ENCODE results near the gene ANKRD11.
A peak's percentile ranks its signal among the peaks of the same experiment; 100 is the strongest.
"Not testable (repeated sequence)": the region's sequence is repeated elsewhere in the genome, so short reads cannot be mapped to it uniquely, and the experiment has no call there.

The ANKRD11 gene

GRCh38 chr16:89385712-89386111 is 104.6 kb downstream of the ANKRD11 start:
- H3K9ac ChIP-seq (ENCODE audit: low read length): no peak overlapping the region
- H3K27me3 ChIP-seq (ENCODE audit: insufficient read depth, low read length): no peaks in the 10 kb centered on the region
- no peak overlapping the region for H4K91ac ChIP-seq (ENCODE audit: low read depth, low read length)
- no peak overlapping the region for H3K23ac ChIP-seq (ENCODE audit: low read length)
- no peak overlapping the region for H2BK120ac ChIP-seq (ENCODE audit: insufficient read depth, low read length, poor library complexity)
- H3K4ac ChIP-seq (ENCODE audit: low read depth, low read length): peak overlapping the region; percentile 41
- peaks cover 4% of the 10 kb centered on the region for H3K79me1 ChIP-seq (ENCODE audit: low read length)
- H3K4me3 ChIP-seq (ENCODE audit: low read depth, low read length): no peak overlapping the region
- H3K14ac ChIP-seq (ENCODE audit: low read length): no peak overlapping the region
- no peak overlapping the region for H4K8ac ChIP-seq (ENCODE audit: low read depth, low read length)
- DNase-seq: no peak
- H2AFZ ChIP-seq (ENCODE audit: insufficient read depth, low read length, poor library complexity): no peak overlapping the region
- H2BK12ac ChIP-seq (ENCODE audit: low read length): no peak overlapping the region
- peaks cover 0 to 3% of the 10 kb centered on the region in 2 experiments for H3K36me3 ChIP-seq (ENCODE audit: control insufficient read depth in 1 of 2, insufficient read depth in 2 of 2, low read length in 2 of 2)
- H3K9me3 ChIP-seq (ENCODE audit: insufficient read depth, low read depth, low read length): no peaks in the 10 kb centered on the region
- peaks cover 44% of the 10 kb centered on the region for H3K79me2 ChIP-seq (ENCODE audit: control insufficient read depth, insufficient read depth, low read length, poor library complexity)
- WGBS (ENCODE audit: extremely low coverage, insufficient coverage, insufficient read length): no CpG with 5 or more reads among the region's 21 CpGs
- H2AK5ac ChIP-seq (ENCODE audit: low read length): no peak overlapping the region
- H3K27ac ChIP-seq (ENCODE audit: low read depth, low read length): no peak overlapping the region
- H4K12ac ChIP-seq (ENCODE audit: low read depth, low read length): peak overlapping the region; percentile 0
- no peak overlapping the region for H3K4me2 ChIP-seq (ENCODE audit: low read length)
- no peak overlapping the region for H3K18ac ChIP-seq (ENCODE audit: low read length)
- H2BK5ac ChIP-seq (ENCODE audit: low read depth, low read length, poor library complexity): no peak overlapping the region
- H3K4me1 ChIP-seq (ENCODE audit: control insufficient read depth in 1 of 2, insufficient read depth in 2 of 2, low read length in 2 of 2): peaks cover 9 to 16% of the 10 kb centered on the region in 2 experiments

- no peaks in the 10 kb centered on the region for H3K27me3 ChIP-seq (ENCODE audit: insufficient read depth, low read length)
- H3K4ac ChIP-seq (ENCODE audit: low read depth, low read length): peak overlapping the region; percentile 16
- H3K4me1 ChIP-seq (ENCODE audit: control insufficient read depth in 1 of 2, insufficient read depth in 2 of 2, low read length in 2 of 2): peaks cover 9 to 16% of the 10 kb centered on the region in 2 experiments
- no peak overlapping the region for H4K12ac ChIP-seq (ENCODE audit: low read depth, low read length)
- peaks cover 43% of the 10 kb centered on the region for H3K79me2 ChIP-seq (ENCODE audit: control insufficient read depth, insufficient read depth, low read length, poor library complexity)
- H4K91ac ChIP-seq (ENCODE audit: low read depth, low read length): no peak overlapping the region
- no CpG with 5 or more reads among the region's 12 CpGs for WGBS (ENCODE audit: extremely low coverage, insufficient coverage, insufficient read length)
- no peak overlapping the region for H3K18ac ChIP-seq (ENCODE audit: low read length)
- no peak overlapping the region for H2AFZ ChIP-seq (ENCODE audit: insufficient read depth, low read length, poor library complexity)
- no peak overlapping the region for H3K9ac ChIP-seq (ENCODE audit: low read length)
- H2BK120ac ChIP-seq (ENCODE audit: insufficient read depth, low read length, poor library complexity): no peak overlapping the region
- no peak overlapping the region for H3K27ac ChIP-seq (ENCODE audit: low read depth, low read length)
- no peak overlapping the region for H2AK5ac ChIP-seq (ENCODE audit: low read length)
- no peak for DNase-seq
- H2BK12ac ChIP-seq (ENCODE audit: low read length): no peak overlapping the region
- no peak overlapping the region for H3K4me3 ChIP-seq (ENCODE audit: low read depth, low read length)
- peaks cover 0 to 3% of the 10 kb centered on the region in 2 experiments for H3K36me3 ChIP-seq (ENCODE audit: control insufficient read depth in 1 of 2, insufficient read depth in 2 of 2, low read length in 2 of 2)
- no peak overlapping the region for H2BK5ac ChIP-seq (ENCODE audit: low read depth, low read length, poor library complexity)
- H4K8ac ChIP-seq (ENCODE audit: low read depth, low read length): no peak overlapping the region
- no peak overlapping the region for H3K4me2 ChIP-seq (ENCODE audit: low read length)
- no peak overlapping the region for H3K23ac ChIP-seq (ENCODE audit: low read length)
- peaks cover 4% of the 10 kb centered on the region for H3K79me1 ChIP-seq (ENCODE audit: low read length)
- no peak overlapping the region for H3K14ac ChIP-seq (ENCODE audit: low read length)
- no peaks in the 10 kb centered on the region for H3K9me3 ChIP-seq (ENCODE audit: insufficient read depth, low read depth, low read length)
These were observed 106.1 kb downstream of the ANKRD11 start for GRCh38 chr16:89384282-89384681.

GRCh38 chr16:89383095-89384003 is 107.0 kb downstream of the ANKRD11 start:
- H3K23ac ChIP-seq (ENCODE audit: low read length): no peak overlapping the region
- H3K9me3 ChIP-seq (ENCODE audit: insufficient read depth, low read depth, low read length): no peaks in the 10 kb centered on the region
- peak overlapping the region; percentile 19 for H3K4me2 ChIP-seq (ENCODE audit: low read length)
- H3K4me1 ChIP-seq (ENCODE audit: control insufficient read depth in 1 of 2, insufficient read depth in 2 of 2, low read length in 2 of 2): peaks cover 9 to 16% of the 10 kb centered on the region in 2 experiments
- H4K12ac ChIP-seq (ENCODE audit: low read depth, low read length): no peak overlapping the region
- no peak overlapping the region for H3K4ac ChIP-seq (ENCODE audit: low read depth, low read length)
- peak; percentile 64 to 66 for DNase-seq
- H3K9ac ChIP-seq (ENCODE audit: low read length): no peak overlapping the region
- H3K18ac ChIP-seq (ENCODE audit: low read length): peak overlapping the region; percentile 19
- H3K27ac ChIP-seq (ENCODE audit: low read depth, low read length): peak overlapping the region; percentile 46
- H2BK5ac ChIP-seq (ENCODE audit: low read depth, low read length, poor library complexity): no peak overlapping the region
- no peak overlapping the region for H2AFZ ChIP-seq (ENCODE audit: insufficient read depth, low read length, poor library complexity)
- H3K4me3 ChIP-seq (ENCODE audit: low read depth, low read length): no peak overlapping the region
- no CpG with 5 or more reads among the region's 29 CpGs for WGBS (ENCODE audit: extremely low coverage, insufficient coverage, insufficient read length)
- H2BK120ac ChIP-seq (ENCODE audit: insufficient read depth, low read length, poor library complexity): no peak overlapping the region
- peaks cover 4% of the 10 kb centered on the region for H3K79me1 ChIP-seq (ENCODE audit: low read length)
- no peak overlapping the region for H2AK5ac ChIP-seq (ENCODE audit: low read length)
- H3K27me3 ChIP-seq (ENCODE audit: insufficient read depth, low read length): no peaks in the 10 kb centered on the region
- peaks cover 40% of the 10 kb centered on the region for H3K79me2 ChIP-seq (ENCODE audit: control insufficient read depth, insufficient read depth, low read length, poor library complexity)
- no peak overlapping the region for H4K8ac ChIP-seq (ENCODE audit: low read depth, low read length)
- no peaks in the 10 kb centered on the region for H3K36me3 ChIP-seq (ENCODE audit: control insufficient read depth in 1 of 2, insufficient read depth in 2 of 2, low read length in 2 of 2)
- no peak overlapping the region for H4K91ac ChIP-seq (ENCODE audit: low read depth, low read length)
- no peak overlapping the region for H3K14ac ChIP-seq (ENCODE audit: low read length)
- H2BK12ac ChIP-seq (ENCODE audit: low read length): no peak overlapping the region

GRCh38 chr16:89382555-89382954 is 107.8 kb downstream of the ANKRD11 start:
- not testable (repeated sequence) for H3K79me1 ChIP-seq (ENCODE audit: low read length); H2BK5ac ChIP-seq (ENCODE audit: low read depth, low read length, poor library complexity); H2BK12ac ChIP-seq (ENCODE audit: low read length); H2AFZ ChIP-seq (ENCODE audit: insufficient read depth, low read length, poor library complexity); H3K27ac ChIP-seq (ENCODE audit: low read depth, low read length); H3K4me3 ChIP-seq (ENCODE audit: low read depth, low read length); H3K4me2 ChIP-seq (ENCODE audit: low read length); H3K9me3 ChIP-seq (ENCODE audit: insufficient read depth, low read depth, low read length); H3K36me3 ChIP-seq (ENCODE audit: control insufficient read depth in 1 of 2, insufficient read depth in 2 of 2, low read length in 2 of 2); H3K18ac ChIP-seq (ENCODE audit: low read length); H3K23ac ChIP-seq (ENCODE audit: low read length); H3K14ac ChIP-seq (ENCODE audit: low read length); H4K8ac ChIP-seq (ENCODE audit: low read depth, low read length); H4K12ac ChIP-seq (ENCODE audit: low read depth, low read length); H3K9ac ChIP-seq (ENCODE audit: low read length); DNase-seq; H2AK5ac ChIP-seq (ENCODE audit: low read length); H3K27me3 ChIP-seq (ENCODE audit: insufficient read depth, low read length); H2BK120ac ChIP-seq (ENCODE audit: insufficient read depth, low read length, poor library complexity); H4K91ac ChIP-seq (ENCODE audit: low read depth, low read length)
- Histone ChIP-seq H3K79me2 (ENCODE audit: control insufficient read depth, insufficient read depth, low read length, poor library complexity) (peaks cover 40% of the 10 kb centered on the region), H3K4me1 (ENCODE audit: control insufficient read depth in 1 of 2, insufficient read depth in 2 of 2, low read length in 2 of 2) (peaks cover 9 to 16% of the 10 kb centered on the region in 2 experiments), H3K4ac (ENCODE audit: low read depth, low read length) (peak overlapping the region; percentile 17)
- no CpG with 5 or more reads among the region's 5 CpGs for WGBS (ENCODE audit: extremely low coverage, insufficient coverage, insufficient read length)

All from trophoblast cell (in vitro differentiated cells and primary cell).